CD4-positive, CD25-positive, alpha-beta regulatory T cell (primary cell): ENCODE data around the gene ATP9B. TPM values are rescaled to one million over a fixed set of nuclear protein-coding genes. Genes with fewer than 3 reads are reported as not detected.

ENCODE experiments used
- ATAC-seq, 2 donors: fragments of 150-1000 bp; cut with Tn5 transposase; one replicate each; pipeline ENCODE4 v1.10.0; 2021; ENCODE audit warnings: low read depth in 2 of 2, moderate number of reproducible peaks in 2 of 2, moderate library complexity in 1 of 2
- DNase-seq, 3 donors: peaks; one replicate each; pipeline versions ENCODE4 v3.0.0 to v3.0.0-alpha.2; 2012 to 2022; ENCODE audit warnings: mixed read lengths in 1 of 3
- H3K27ac ChIP-seq: one replicate; pipeline ENCODE4 v1.7.0; 2013; ENCODE audit warnings: mild to moderate bottlenecking, low read length; ENCODE audit not compliant: insufficient read depth, poor library complexity, severe bottlenecking
- H3K27me3 ChIP-seq: one replicate; pipeline ENCODE4 v1.7.0; 2013; ENCODE audit warnings: low read length; ENCODE audit not compliant: control insufficient read depth, insufficient read depth
- H3K36me3 ChIP-seq: one replicate; pipeline ENCODE4 v1.7.0; 2013; ENCODE audit warnings: mild to moderate bottlenecking, low read length, moderate library complexity; ENCODE audit not compliant: control insufficient read depth, insufficient read depth
- H3K4me1 ChIP-seq: 2 replicates; pipeline ENCODE4 v1.7.0; 2013; ENCODE audit warnings: mild to moderate bottlenecking, low read length; ENCODE audit not compliant: insufficient read depth, control insufficient read depth, poor library complexity, severe bottlenecking
- H3K4me3 ChIP-seq: one replicate; pipeline ENCODE4 v1.7.0; 2013; ENCODE audit warnings: low read depth, mild to moderate bottlenecking, low read length, moderate library complexity
- H3K9me3 ChIP-seq, 2 experiments: 1 replicate in 1 of 2; 2 replicates in 1 of 2; pipeline ENCODE4 v1.7.0; 2013; ENCODE audit warnings: low read length in 2 of 2, mild to moderate bottlenecking in 1 of 2, moderate library complexity in 1 of 2; ENCODE audit not compliant: control insufficient read depth in 2 of 2
- H3K27ac Mint-ChIP-seq, 3 donors: one replicate each; pipeline ENCODE4 v1.8.0; 2020 to 2022; ENCODE audit warnings: mild to moderate bottlenecking in 3 of 3, mixed read lengths in 3 of 3, moderate library complexity in 2 of 3
- H3K27me3 Mint-ChIP-seq: one replicate; pipeline ENCODE4 v1.8.0; 2022; ENCODE audit warnings: mild to moderate bottlenecking, mixed read lengths
- H3K36me3 Mint-ChIP-seq: one replicate; pipeline ENCODE4 v1.8.0; 2020; ENCODE audit warnings: mixed read lengths
- H3K4me1 Mint-ChIP-seq, 4 donors: one replicate each; pipeline ENCODE4 v1.8.0; 2020 to 2022; ENCODE audit warnings: mixed read lengths in 4 of 4, mild to moderate bottlenecking in 1 of 4
- H3K4me3 Mint-ChIP-seq, 4 donors: one replicate each; pipeline ENCODE4 v1.8.0; 2020 to 2022; ENCODE audit warnings: mild to moderate bottlenecking in 4 of 4, mixed read lengths in 4 of 4, moderate library complexity in 3 of 4
- H3K9me3 Mint-ChIP-seq, 7 donors: one replicate each; pipeline ENCODE4 v1.8.0; 2020 to 2022; ENCODE audit warnings: mixed read lengths in 7 of 7, mild to moderate bottlenecking in 3 of 7, moderate library complexity in 2 of 7
- polyA plus RNA-seq, 4 donors: library from polyadenylated mRNA; unstranded; fragments of 300-500 nt; fragmentation: Illumina TruSeq; gene quantifications; one replicate each; pipeline ENCODE4 v1.2.3, GENCODE V29; 2021
- total RNA-seq: library from RNA; stranded (reverse); gene quantifications from one replicate; pipeline ENCODE4 v1.2.3, GENCODE V29; 2022

Gene ATP9B
- total and polyA plus RNA-seq, 5 donors from 2014 or later = 14.1 to 75.3 (median 17.6) TPM

DNA sequence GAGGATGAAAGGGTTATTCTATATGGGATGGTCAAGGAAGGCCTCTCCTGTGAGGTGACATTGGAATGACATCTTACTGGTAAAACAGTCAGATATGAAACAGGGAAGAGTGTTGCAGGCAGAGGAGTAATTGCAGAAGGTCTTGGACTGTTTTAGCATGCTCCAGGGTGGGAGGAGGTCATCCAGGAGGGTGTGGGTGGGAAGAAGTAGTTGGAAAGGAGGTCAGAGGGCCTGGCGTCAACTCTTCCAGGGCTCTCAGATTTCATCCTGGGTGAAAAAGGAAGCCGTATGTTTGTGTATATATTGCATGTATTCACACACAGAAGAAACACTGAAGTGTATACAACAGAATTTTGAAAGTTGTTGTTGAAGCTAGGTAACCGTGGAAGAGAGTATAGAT is 48.2 kb downstream of the ATP9B start:
- H3K9me3 ChIP-seq = no peaks in the 10 kb centered on the region
- Mint-ChIP-seq H3K4me3 (no peak overlapping the region), H3K4me1 (peaks cover 0 to 10% (median under 1%) of the 10 kb centered on the region in 4 donors), H3K9me3 (peaks cover 0 to 3% (median 0%) of the 10 kb centered on the region in 7 donors), H3K27me3 (no peaks in the 10 kb centered on the region), H3K27ac (peak overlapping the region in 1 of 3 donors; percentile 72), H3K36me3 (peaks cover 31% of the 10 kb centered on the region)
- no peak for DNase-seq
- H3K27me3 ChIP-seq = no peaks in the 10 kb centered on the region
- no peak overlapping the region for H3K4me3 ChIP-seq
- no peak overlapping the region for H3K27ac ChIP-seq
- no peaks in the 10 kb centered on the region for H3K4me1 ChIP-seq
- H3K36me3 ChIP-seq = peaks cover 17% of the 10 kb centered on the region
- ATAC-seq = no peak

DNA sequence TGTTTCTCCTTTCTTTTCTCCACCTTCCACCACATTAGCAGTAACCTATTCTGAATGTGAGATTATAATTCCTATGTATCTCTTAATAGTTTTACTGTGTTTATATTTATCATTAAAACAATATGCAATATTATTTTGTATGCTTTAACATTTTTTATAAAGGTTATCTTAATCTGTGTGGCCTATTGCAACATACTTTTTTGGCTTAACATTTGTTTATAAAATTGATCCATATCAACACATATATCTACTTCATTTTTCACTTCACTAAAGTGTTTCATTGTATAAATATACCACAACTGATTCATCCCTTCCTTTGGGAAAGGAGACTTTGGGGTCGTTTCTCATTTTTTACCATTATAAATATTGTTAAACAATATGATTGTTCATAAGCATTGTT is 48.6 kb downstream of the ATP9B start:
- H3K4me3 ChIP-seq = no peak overlapping the region
- peaks cover 17% of the 10 kb centered on the region for H3K36me3 ChIP-seq
- no peak overlapping the region for H3K27ac Mint-ChIP-seq
- no peaks in the 10 kb centered on the region for H3K27me3 ChIP-seq
- H3K27me3 Mint-ChIP-seq = no peaks in the 10 kb centered on the region
- no peak overlapping the region for H3K4me3 Mint-ChIP-seq
- H3K27ac ChIP-seq = no peak overlapping the region
- H3K4me1 Mint-ChIP-seq = peaks cover 0 to 10% (median 2%) of the 10 kb centered on the region in 4 donors
- H3K9me3 ChIP-seq = no peaks in the 10 kb centered on the region
- DNase-seq = no peak
- H3K36me3 Mint-ChIP-seq = peaks cover 35% of the 10 kb centered on the region
- ATAC-seq = no peak
- H3K4me1 ChIP-seq = no peaks in the 10 kb centered on the region
- peaks cover 0 to 3% (median 0%) of the 10 kb centered on the region in 7 donors for H3K9me3 Mint-ChIP-seq

DNA sequence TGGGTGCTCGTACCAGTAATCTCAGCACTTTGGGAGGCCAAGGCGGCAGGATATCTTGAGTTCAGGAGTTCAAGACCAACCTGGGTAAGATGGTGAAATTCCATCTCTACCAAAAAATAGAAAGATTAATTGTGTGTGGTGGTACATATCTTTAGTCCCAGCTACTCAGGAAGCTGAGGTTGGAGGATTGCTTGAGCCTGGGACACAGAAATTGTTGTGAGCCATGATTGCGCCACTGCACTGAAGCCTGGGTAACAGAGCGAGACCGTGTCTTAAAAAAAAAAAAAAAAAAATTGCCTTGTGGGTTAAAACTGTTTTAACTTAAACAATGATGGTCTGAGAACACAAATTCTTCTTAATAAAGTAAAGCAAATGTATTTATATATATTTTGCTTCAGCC is 49.6 kb downstream of the ATP9B start:
- peaks cover 10% of the 10 kb centered on the region for H3K36me3 ChIP-seq
- no peaks in the 10 kb centered on the region for H3K9me3 ChIP-seq
- DNase-seq (no peak), ATAC-seq (no peak)
- Mint-ChIP-seq H3K27me3 (no peaks in the 10 kb centered on the region), H3K27ac (no peak overlapping the region), H3K36me3 (peaks cover 38% of the 10 kb centered on the region), H3K4me3 (no peak overlapping the region), H3K4me1 (peaks cover 0 to 8% (median 2%) of the 10 kb centered on the region in 4 donors), H3K9me3 (peaks cover 0 to 5% (median 0%) of the 10 kb centered on the region in 7 donors)
- no peaks in the 10 kb centered on the region for H3K4me1 ChIP-seq
- no peaks in the 10 kb centered on the region for H3K27me3 ChIP-seq
- no peak overlapping the region for H3K27ac ChIP-seq
- no peak overlapping the region for H3K4me3 ChIP-seq

DNA sequence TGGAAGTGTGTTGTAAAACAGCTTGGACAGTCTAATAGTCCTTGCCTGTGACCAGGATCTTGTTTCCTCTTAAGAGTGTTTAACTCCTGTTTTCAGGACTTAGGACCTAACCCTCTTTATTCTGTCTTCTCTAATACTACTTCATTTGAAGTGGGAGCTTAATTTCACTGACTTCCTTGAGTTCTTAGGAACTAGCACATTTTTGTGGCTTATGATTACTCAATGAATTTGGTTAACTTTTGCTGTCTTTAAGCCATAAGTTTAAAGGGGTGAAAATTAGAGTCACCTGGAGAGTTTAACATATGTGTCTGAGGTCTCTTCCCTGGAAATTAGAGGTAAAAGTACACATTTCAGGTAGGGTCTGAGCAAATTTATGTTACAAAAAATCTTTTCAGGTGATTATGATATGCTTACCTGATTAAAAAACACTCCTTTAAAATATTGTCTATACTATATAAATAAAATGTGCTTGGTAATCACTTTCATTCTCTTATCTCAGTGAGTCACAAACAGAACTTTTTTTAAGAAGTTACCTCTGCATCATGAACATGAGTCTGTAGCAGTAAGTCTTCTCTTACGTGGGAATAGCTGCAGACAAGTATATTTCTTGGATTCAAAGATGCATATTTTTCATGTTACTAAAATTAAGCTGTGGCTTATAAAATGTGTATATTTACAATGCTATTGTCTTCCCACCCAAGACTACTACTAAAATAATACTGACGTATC is 52.7 kb downstream of the ATP9B start:
- Histone ChIP-seq H3K4me3 (no peak overlapping the region), H3K27ac (no peak overlapping the region), H3K9me3 (no peaks in the 10 kb centered on the region), H3K36me3 (peaks cover 8% of the 10 kb centered on the region), H3K27me3 (no peaks in the 10 kb centered on the region), H3K4me1 (no peaks in the 10 kb centered on the region)
- H3K4me3 Mint-ChIP-seq = no peak overlapping the region
- no peak overlapping the region for H3K27ac Mint-ChIP-seq
- DNase-seq (no peak), ATAC-seq (no peak)
- H3K9me3 Mint-ChIP-seq = peaks cover 0 to 3% (median 0%) of the 10 kb centered on the region in 7 donors
- H3K27me3 Mint-ChIP-seq = no peaks in the 10 kb centered on the region
- H3K4me1 Mint-ChIP-seq = peaks cover 0 to 15% (median 5%) of the 10 kb centered on the region in 4 donors
- H3K36me3 Mint-ChIP-seq = peaks cover 46% of the 10 kb centered on the region

DNA sequence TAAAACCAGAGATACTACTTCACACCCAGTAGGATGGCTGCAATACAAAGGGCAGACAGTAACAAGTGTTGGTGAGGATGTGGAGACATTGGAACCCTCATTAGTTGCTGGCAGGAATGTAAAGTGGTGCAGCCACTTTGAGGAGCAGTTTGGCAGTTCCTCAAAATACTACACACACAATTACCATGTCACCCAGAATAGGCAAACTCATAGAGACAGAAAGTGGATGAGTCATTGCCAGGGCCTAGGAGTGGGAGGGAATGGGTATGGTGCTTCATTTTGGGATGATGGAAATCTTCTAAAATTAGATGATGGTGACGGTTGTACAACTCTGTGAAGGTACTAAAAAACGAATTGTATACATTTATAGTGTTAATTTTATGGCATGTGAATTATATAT is 54.8 kb downstream of the ATP9B start:
- Mint-ChIP-seq H3K36me3 (peaks cover 59% of the 10 kb centered on the region), H3K4me3 (no peak overlapping the region), H3K27ac (no peak overlapping the region), H3K9me3 (peaks cover 0 to 1% (median 0%) of the 10 kb centered on the region in 7 donors), H3K27me3 (no peaks in the 10 kb centered on the region), H3K4me1 (peaks cover 0 to 13% (median 9%) of the 10 kb centered on the region in 4 donors)
- DNase-seq = no peak
- H3K36me3 ChIP-seq = peaks cover 18% of the 10 kb centered on the region
- ATAC-seq = no peak
- no peaks in the 10 kb centered on the region for H3K4me1 ChIP-seq
- H3K4me3 ChIP-seq = no peak overlapping the region
- H3K27me3 ChIP-seq = no peaks in the 10 kb centered on the region
- no peak overlapping the region for H3K27ac ChIP-seq
- no peaks in the 10 kb centered on the region for H3K9me3 ChIP-seq

DNA sequence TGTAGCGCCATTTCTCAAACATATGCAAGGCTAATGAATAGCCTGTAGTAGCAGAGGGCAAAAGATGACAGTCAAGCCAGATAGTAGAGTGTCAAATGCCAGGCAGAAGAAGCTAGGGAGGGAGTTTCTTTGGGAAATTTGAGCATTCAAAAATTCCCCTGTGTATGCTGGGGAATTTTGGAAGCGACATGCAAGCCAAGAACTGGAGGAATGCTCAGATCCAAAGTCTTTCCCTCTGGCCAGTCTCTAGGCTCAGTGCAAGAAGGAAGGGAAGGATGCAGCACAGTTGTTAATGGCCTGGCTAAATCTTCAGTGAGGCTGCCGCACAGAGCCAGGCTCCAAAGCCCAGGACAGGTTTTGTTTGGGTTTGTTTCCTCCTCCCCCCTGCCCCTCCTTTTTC is 59.9 kb downstream of the ATP9B start:
- peaks cover 33% of the 10 kb centered on the region for H3K36me3 ChIP-seq
- H3K9me3 ChIP-seq = no peaks in the 10 kb centered on the region
- peaks cover 0 to 18% (median 12%) of the 10 kb centered on the region in 4 donors for H3K4me1 Mint-ChIP-seq
- no peak for DNase-seq
- H3K4me3 Mint-ChIP-seq = no peak overlapping the region
- peak overlapping the region in 1 of 3 donors; percentile 13 for H3K27ac Mint-ChIP-seq
- H3K27ac ChIP-seq = no peak overlapping the region
- no peaks in the 10 kb centered on the region for H3K27me3 Mint-ChIP-seq
- no peak overlapping the region for H3K4me3 ChIP-seq
- ATAC-seq = no peak
- H3K9me3 Mint-ChIP-seq = no peaks in the 10 kb centered on the region
- H3K4me1 ChIP-seq = no peaks in the 10 kb centered on the region
- H3K27me3 ChIP-seq = no peaks in the 10 kb centered on the region
- H3K36me3 Mint-ChIP-seq = peaks cover 59% of the 10 kb centered on the region

DNA sequence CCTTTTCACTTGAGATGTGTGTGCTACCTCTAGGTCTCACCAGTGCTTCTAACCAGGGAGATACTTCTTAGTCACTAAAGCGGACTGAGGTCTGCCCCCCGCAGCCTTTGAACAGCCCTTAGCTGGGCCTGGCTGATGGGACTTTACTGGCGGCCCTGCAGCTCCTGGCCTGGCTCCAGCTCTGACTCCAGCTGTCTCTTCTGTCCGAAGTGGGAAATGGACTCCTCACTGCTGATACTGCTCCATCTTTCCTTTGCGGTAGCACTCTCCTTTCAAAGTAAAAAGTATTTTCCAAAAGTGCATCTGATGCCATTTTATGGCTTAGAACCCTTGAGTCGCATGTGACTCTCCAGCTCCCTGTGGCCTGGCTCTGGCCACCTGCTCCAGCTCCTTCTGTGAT is 64.5 kb downstream of the ATP9B start:
- H3K27me3 Mint-ChIP-seq = no peaks in the 10 kb centered on the region
- H3K4me3 Mint-ChIP-seq = no peak overlapping the region

DNA sequence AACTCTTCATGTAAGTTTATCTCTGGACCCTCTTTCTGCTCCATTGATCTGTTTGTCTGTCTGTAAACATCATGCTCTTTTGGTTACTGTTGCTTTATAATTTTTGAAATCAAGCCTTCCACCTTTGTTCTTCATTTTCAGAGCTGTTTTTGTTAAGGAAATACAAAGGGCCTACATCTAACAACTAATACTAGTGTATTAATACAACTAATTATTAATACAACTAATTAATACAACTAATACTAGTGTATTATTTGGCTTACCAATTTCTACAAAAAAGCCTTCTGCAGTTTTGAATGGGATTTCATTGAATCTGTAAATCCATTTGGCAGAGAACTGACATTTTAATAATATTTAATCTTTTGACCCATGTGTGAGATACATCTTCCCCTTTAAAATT is 66.7 kb downstream of the ATP9B start:
- no peak overlapping the region for H3K27ac Mint-ChIP-seq

More for the DNA sequence above, 64.5 kb downstream of the ATP9B start:
- Histone ChIP-seq H3K27ac (no peak overlapping the region), H3K9me3 (no peaks in the 10 kb centered on the region), H3K4me1 (no peaks in the 10 kb centered on the region), H3K36me3 (peaks cover 34% of the 10 kb centered on the region), H3K4me3 (no peak overlapping the region), H3K27me3 (no peaks in the 10 kb centered on the region)
- Mint-ChIP-seq H3K9me3 (peaks cover 0 to 2% (median 0%) of the 10 kb centered on the region in 7 donors), H3K27ac (no peak overlapping the region), H3K36me3 (peaks cover 41% of the 10 kb centered on the region), H3K4me1 (peaks cover 9 to 23% (median 18%) of the 10 kb centered on the region in 4 donors)
- ATAC-seq (no peak), DNase-seq (no peak)

More for the DNA sequence above, 66.7 kb downstream of the ATP9B start:
- DNase-seq = no peak
- Mint-ChIP-seq H3K9me3 (peaks cover 0 to 2% (median 0%) of the 10 kb centered on the region in 7 donors), H3K4me3 (no peak overlapping the region), H3K4me1 (peaks cover 11 to 31% (median 21%) of the 10 kb centered on the region in 4 donors), H3K27me3 (no peaks in the 10 kb centered on the region), H3K36me3 (peaks cover 24% of the 10 kb centered on the region)
- Histone ChIP-seq H3K4me1 (no peaks in the 10 kb centered on the region), H3K27me3 (no peaks in the 10 kb centered on the region), H3K9me3 (no peaks in the 10 kb centered on the region), H3K36me3 (peaks cover 31% of the 10 kb centered on the region), H3K4me3 (no peak overlapping the region), H3K27ac (no peak overlapping the region)
- ATAC-seq = no peak
